H1 (cell line): ENCODE results near the gene TSPAN9. TPM values are rescaled to one million over a fixed set of nuclear protein-coding genes. Genes with fewer than 3 reads are reported as not detected.

Experiments
- CEBPB ChIP-seq: IDR thresholded peaks from 2 replicates; pipeline ENCODE4 v1.6.1; 2012; ENCODE audit warnings: low read depth, low read length
- CHD1 ChIP-seq: IDR thresholded peaks from 2 replicates; pipeline ENCODE4 v1.6.1; 2012; ENCODE audit warnings: low read depth, low read length, improper control_type of control experiment
- JUND ChIP-seq: IDR thresholded peaks from 2 replicates; pipeline ENCODE4 v1.6.1; 2011; ENCODE audit warnings: mild to moderate bottlenecking, improper control_type of control experiment, low read length
- polyA plus RNA-seq, 7 experiments: library from polyadenylated mRNA; depleted of rRNA in 3 of 7; stranded (reverse) in 5 of 7; unstranded in 2 of 7; fragments of >200 nt in 5 of 7; fragments of 200-250 nt in 2 of 7; gene quantifications; 1 replicate in 5 of 7; 2 replicates in 1 of 7; 4 replicates in 1 of 7; pipeline versions ENCODE4 v1.2.1 to v1.2.3, GENCODE V29; 2011 to 2013; ENCODE audit warnings: missing spikeins in 2 of 7, mixed read lengths in 2 of 7
- total RNA-seq: library from RNA; stranded (reverse); fragmentation: NEBNext Ultra II Directional; extraction: Animal tissue kit (Norgen Biotek cat#: 25700); gene quantifications from 2 replicates; pipeline ENCODE4 v1.2.1, GENCODE V29; 2021
- TF ChIP-seq, protein P1 (sequence below): IDR thresholded peaks from 2 replicates; pipeline ENCODE4 v1.6.1; 2012; ENCODE audit warnings: inconsistent platforms

The TSPAN9 gene
- total and polyA plus RNA-seq, 2 of the 8 experiments (the other 6 are each of a cell fraction or from before 2014, with no cell fraction given): 11.5 to 29.1 TPM

GRCh38 chr12:3224530-3224903, 147.3 kb downstream of the TSPAN9 start (continued):
- no peak for TF ChIP-seq JUND
- no peak for TF ChIP-seq CHD1
- TF ChIP-seq, protein P1, sequence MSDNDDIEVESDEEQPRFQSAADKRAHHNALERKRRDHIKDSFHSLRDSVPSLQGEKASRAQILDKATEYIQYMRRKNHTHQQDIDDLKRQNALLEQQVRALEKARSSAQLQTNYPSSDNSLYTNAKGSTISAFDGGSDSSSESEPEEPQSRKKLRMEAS: no peak
- no peak for TF ChIP-seq CEBPB
